DMS79 treated with DMSO at 0.1 percent for 48 hours (cell line): ENCODE results near the gene MYO1F.

Source experiments
- DNase-seq: peaks from one replicate; lab custom pipeline; 2025; lab: John Stamatoyannopoulos, UW

The MYO1F gene

DNA sequence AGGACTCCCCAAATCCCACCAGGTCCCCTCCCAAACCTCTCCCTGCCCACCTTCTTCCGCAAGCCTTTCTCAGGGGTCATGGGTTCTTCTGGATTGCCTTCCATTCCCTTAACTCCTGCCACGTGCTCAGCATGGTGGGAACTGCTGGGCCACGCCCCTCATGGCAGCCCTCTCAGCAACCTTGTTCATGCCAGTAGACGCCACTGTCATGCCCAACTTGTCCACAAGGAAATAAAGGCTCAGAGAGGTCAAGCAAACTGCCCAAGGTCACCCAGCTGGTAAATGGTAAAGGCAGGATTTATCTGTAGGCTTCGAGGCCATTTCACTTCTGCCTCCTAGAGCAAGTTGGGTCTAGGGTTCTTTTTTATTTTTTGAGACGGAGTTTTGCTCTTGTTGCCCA lies 85.7 kb downstream of the MYO1F start:
- no peak for DNase-seq

- DNase-seq = no peak
Measured at GRCh38 chr19:8490873-8491272, 86.4 kb downstream of the MYO1F start.

- no peak for DNase-seq
Measured at GRCh38 chr19:8490395-8490760, 86.9 kb downstream of the MYO1F start.

- DNase-seq = peak; percentile 35
Measured at GRCh38 chr19:8489561-8490394, 87.5 kb downstream of the MYO1F start.

- DNase-seq = no peak
Measured at GRCh38 chr19:8488365-8488764, 88.9 kb downstream of the MYO1F start.

GRCh38 chr19:8487137-8487851 lies 89.9 kb downstream of the MYO1F start:
- DNase-seq = no peak

DNA sequence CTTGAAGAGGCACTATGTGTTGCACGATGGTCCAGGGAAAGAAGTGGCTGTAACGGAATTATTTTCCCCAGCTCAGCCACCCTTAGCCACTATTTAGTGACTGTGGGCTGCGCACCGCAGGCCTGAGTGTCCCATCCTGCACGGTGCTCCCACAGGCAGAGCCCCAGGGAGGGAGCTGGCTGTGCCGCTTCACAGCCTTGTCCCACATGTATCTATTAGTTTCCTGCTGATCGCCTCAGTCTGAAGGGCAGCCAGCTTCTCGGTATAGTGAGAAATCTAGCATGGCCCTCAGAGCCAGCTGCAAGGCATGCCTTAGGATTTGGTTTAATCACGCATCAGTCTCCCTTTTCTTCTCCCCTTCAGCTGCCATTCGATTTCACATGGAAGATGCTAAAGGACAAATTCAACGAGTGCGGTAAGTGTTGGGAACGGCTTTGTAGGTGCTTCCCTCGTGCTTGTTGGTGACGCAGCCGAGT lies 90.5 kb downstream of the MYO1F start:
- DNase-seq = no peak

GRCh38 chr19:8485561-8486371 lies 91.5 kb downstream of the MYO1F start:
- DNase-seq = no peak

- no peak for DNase-seq
Measured at GRCh38 chr19:8484331-8484894, 92.8 kb downstream of the MYO1F start.

GRCh38 chr19:8483165-8483564 lies 94.1 kb downstream of the MYO1F start:
- DNase-seq = no peak

DNA sequence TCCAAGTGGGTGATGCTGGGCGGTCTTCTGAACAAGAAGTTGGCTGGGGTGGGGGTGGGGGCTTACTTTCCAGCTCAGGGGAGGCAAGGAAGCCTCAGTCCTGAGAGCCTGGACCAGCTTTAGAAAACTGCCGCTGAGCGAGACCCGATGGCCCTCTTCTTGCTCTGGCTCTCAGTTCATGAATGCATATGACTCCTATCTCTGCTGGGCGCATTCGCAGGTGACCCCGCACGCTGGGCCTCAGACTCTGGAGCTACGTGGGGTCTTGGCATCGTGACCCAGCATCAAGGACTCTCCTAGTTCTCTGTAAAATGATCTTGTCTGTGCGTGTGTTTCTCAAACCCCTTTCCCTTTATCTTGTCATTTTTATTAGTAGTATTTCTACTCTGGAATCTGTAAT lies 94.5 kb downstream of the MYO1F start:
- DNase-seq = no peak

GRCh38 chr19:8481616-8482015 lies 95.6 kb downstream of the MYO1F start:
- no peak for DNase-seq

GRCh38 chr19:8481201-8481600 lies 96.0 kb downstream of the MYO1F start:
- DNase-seq = no peak

- no peak for DNase-seq
Measured at GRCh38 chr19:8478598-8478997, 98.6 kb downstream of the MYO1F start.

DNA sequence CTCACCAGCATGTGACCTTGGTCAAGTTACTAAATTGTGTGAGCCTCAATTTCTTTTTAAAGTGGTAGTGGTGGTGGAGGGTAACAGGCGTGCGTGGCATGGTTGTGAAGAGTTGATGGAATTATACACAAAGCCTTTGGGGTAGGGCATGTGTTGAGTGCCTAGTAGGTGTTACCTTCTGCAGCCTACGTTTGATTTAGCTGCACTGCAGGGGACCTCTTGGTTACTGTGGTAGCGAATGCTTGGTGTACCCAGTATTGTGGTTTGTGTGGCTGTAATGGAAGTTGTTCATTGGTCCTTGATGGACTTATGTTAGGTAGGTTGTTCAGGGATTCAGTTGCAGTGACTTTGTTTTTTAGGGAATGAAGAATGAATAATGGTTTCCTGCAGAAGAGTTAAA lies 99.4 kb downstream of the MYO1F start:
- no peak for DNase-seq

GRCh38 chr19:8476524-8476923 lies 100.7 kb downstream of the MYO1F start:
- DNase-seq = no peak

- no peak for DNase-seq
Measured at GRCh38 chr19:8475005-8475404, 102.2 kb downstream of the MYO1F start.

- no peak for DNase-seq
Measured at GRCh38 chr19:8473648-8474476, 103.4 kb downstream of the MYO1F start.
